ENCODE results near the gene DNAAF5.

DNA sequence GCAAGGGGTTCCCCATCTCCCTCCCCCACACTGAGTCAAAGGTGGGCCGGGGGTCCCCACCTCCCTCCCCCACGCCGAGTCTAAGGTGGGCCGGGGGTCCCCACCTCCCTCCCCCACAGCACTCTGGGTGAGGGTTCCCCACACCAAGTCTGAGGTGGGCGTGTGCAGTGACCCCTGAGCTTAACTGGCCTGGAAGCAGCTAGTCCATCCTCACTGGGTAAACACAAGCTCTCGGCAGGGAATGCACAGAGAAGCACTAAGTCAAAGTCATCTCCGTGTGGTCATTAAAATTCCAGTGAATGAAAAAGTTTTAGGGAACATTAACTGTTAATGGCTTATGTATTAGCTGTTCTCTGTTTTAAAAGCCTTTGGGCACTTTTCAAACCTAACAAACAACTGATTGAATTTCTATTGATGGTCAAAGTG lies 44.3 kb downstream of the DNAAF5 start:
- no peak for TF ChIP-seq MXI1 (IDR thresholded peaks at IDR 0.05; ENCODE audit: borderline replicate concordance, low read depth, low read length)
- TF ChIP-seq, protein P1, sequence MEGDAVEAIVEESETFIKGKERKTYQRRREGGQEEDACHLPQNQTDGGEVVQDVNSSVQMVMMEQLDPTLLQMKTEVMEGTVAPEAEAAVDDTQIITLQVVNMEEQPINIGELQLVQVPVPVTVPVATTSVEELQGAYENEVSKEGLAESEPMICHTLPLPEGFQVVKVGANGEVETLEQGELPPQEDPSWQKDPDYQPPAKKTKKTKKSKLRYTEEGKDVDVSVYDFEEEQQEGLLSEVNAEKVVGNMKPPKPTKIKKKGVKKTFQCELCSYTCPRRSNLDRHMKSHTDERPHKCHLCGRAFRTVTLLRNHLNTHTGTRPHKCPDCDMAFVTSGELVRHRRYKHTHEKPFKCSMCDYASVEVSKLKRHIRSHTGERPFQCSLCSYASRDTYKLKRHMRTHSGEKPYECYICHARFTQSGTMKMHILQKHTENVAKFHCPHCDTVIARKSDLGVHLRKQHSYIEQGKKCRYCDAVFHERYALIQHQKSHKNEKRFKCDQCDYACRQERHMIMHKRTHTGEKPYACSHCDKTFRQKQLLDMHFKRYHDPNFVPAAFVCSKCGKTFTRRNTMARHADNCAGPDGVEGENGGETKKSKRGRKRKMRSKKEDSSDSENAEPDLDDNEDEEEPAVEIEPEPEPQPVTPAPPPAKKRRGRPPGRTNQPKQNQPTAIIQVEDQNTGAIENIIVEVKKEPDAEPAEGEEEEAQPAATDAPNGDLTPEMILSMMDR (conservative IDR thresholded peaks at IDR 0.05; ENCODE audit: low read depth, low read length): no peak
- TF ChIP-seq, protein P2, sequence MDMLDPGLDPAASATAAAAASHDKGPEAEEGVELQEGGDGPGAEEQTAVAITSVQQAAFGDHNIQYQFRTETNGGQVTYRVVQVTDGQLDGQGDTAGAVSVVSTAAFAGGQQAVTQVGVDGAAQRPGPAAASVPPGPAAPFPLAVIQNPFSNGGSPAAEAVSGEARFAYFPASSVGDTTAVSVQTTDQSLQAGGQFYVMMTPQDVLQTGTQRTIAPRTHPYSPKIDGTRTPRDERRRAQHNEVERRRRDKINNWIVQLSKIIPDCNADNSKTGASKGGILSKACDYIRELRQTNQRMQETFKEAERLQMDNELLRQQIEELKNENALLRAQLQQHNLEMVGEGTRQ (IDR thresholded peaks at IDR 0.05; ENCODE audit: low read depth, low read length): no peak
